ENCODE results near the gene COL6A3.

COL6A3 gene

GRCh38 chr2:237404413-237404812 is 9.6 kb downstream of the COL6A3 start:
- H3K4me1 ChIP-seq, result peaks cover 0 to 7% (median 0%) of the 10 kb centered on the region in 10 experiments; a peak in 2 of 20 replicates
- no peaks in the 10 kb centered on the region for H3K36me3 ChIP-seq
- no peak overlapping the region for H3K4me2 ChIP-seq
- no peak overlapping the region for H3K27ac ChIP-seq
- no peak overlapping the region for H3K4me3 ChIP-seq
- H3K27me3 ChIP-seq, result no peaks in the 10 kb centered on the region
- no peak overlapping the region for H3K9ac ChIP-seq
- H3K9me3 ChIP-seq (replicated peaks in 1 of 11), result no peaks in the 10 kb centered on the region
- no peak for TF ChIP-seq Cebpa-rat (IDR thresholded peaks at IDR 0.05)
- H4K20me1 ChIP-seq, result no peaks in the 10 kb centered on the region

- Histone ChIP-seq H3K9ac (no peak overlapping the region), H3K9me3 (replicated peaks in 1 of 11) (no peaks in the 10 kb centered on the region), H3K36me3 (no peaks in the 10 kb centered on the region), H4K20me1 (no peaks in the 10 kb centered on the region), H3K4me2 (no peak overlapping the region), H3K4me3 (no peak overlapping the region), H3K27ac (no peak overlapping the region), H3K27me3 (no peaks in the 10 kb centered on the region), H3K4me1 (peaks cover 0 to 4% (median 0%) of the 10 kb centered on the region in 10 experiments; a peak in 2 of 20 replicates)
- TF ChIP-seq Cebpa-rat (IDR thresholded peaks at IDR 0.05), result no peak
These were observed 10.7 kb downstream of the COL6A3 start for GRCh38 chr2:237403024-237403882.

DNA sequence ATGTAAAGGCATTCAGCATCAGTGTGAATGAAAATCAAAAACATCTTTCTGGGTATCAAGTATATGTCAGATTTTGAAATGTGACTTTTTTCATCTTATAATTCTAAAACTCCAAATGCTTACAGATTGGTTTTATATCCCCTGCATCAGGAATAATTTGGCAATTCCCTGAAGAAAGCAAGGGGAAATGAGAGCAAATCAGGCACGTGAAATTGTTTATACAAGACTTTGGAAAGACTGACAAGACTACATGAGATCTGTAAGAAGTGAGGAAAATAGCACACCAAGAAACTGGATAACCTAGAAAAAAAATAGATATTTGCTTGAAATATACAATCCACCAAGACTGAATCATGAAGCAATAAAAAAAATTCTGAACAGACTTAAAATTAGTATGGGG is 13.8 kb downstream of the COL6A3 start:
- Histone ChIP-seq H3K27me3 (no peaks in the 10 kb centered on the region), H4K20me1 (no peaks in the 10 kb centered on the region)

DNA sequence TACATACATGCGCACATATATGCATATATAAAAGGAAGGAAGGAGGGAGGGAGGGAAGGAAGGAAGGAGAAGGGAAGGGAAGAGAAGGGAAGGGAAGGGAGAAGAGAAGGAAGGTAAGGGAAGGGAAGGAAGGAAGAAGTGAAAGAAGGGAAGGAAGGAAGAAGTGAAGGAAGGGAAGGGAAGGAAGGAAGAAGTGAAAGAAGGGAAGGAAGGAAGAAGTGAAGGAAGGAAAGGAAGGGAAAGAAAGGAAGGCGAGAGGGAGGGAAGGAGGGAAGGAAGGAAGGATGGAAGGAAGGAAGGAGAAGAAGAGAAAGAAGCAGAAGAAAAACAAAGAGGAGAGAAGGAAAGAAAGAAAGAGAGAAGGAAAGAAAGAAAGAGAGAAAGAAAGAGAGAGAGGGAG is 16.9 kb downstream of the COL6A3 start:
- no peak overlapping the region for H3K4me3 ChIP-seq
- no peak overlapping the region for H3K4me2 ChIP-seq
- H3K9ac ChIP-seq, result no peak overlapping the region
- H3K36me3 ChIP-seq, result no peaks in the 10 kb centered on the region
- H3K4me1 ChIP-seq, result no peaks in the 10 kb centered on the region
- no peaks in the 10 kb centered on the region for H3K27me3 ChIP-seq
- H4K20me1 ChIP-seq, result no peaks in the 10 kb centered on the region
- no peak overlapping the region for H3K27ac ChIP-seq
- TF ChIP-seq Cebpa-rat (IDR thresholded peaks at IDR 0.05), result no peak
- H3K9me3 ChIP-seq (replicated peaks in 1 of 11), result no peaks in the 10 kb centered on the region

More for the DNA sequence above, 13.8 kb downstream of the COL6A3 start:
- no peak for TF ChIP-seq Cebpa-rat (IDR thresholded peaks at IDR 0.05)
- Histone ChIP-seq H3K4me2 (no peak overlapping the region), H3K36me3 (no peaks in the 10 kb centered on the region), H3K9me3 (replicated peaks in 1 of 11) (no peaks in the 10 kb centered on the region), H3K27ac (no peak overlapping the region), H3K9ac (no peak overlapping the region), H3K4me1 (no peaks in the 10 kb centered on the region), H3K4me3 (no peak overlapping the region)

DNA sequence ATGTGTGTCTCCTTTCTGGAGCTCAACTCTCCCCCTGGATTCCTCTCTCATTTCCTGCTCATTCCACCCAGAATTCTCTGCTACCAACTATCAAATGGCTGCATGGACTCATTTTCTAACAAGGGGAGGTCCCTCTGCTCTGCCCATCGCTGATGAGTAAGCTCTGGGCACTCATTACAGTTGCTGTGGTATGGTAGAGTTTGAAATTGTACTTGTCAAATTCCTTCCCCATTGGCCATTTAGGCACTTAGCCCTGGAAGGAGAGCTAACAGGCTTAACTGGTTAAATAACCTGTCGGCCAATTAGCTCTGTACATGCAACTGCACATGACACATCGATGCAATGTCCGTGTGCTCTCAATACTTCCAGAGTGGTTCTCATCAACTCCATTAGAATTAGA is 20.4 kb downstream of the COL6A3 start:
- Histone ChIP-seq H3K9me3 (replicated peaks in 1 of 11) (no peaks in the 10 kb centered on the region), H4K20me1 (no peaks in the 10 kb centered on the region), H3K27me3 (no peaks in the 10 kb centered on the region), H3K36me3 (no peaks in the 10 kb centered on the region), H3K4me1 (no peaks in the 10 kb centered on the region), H3K9ac (no peak overlapping the region), H3K27ac (no peak overlapping the region), H3K4me2 (no peak overlapping the region), H3K4me3 (no peak overlapping the region)
- TF ChIP-seq Cebpa-rat (IDR thresholded peaks at IDR 0.05), result no peak

DNA sequence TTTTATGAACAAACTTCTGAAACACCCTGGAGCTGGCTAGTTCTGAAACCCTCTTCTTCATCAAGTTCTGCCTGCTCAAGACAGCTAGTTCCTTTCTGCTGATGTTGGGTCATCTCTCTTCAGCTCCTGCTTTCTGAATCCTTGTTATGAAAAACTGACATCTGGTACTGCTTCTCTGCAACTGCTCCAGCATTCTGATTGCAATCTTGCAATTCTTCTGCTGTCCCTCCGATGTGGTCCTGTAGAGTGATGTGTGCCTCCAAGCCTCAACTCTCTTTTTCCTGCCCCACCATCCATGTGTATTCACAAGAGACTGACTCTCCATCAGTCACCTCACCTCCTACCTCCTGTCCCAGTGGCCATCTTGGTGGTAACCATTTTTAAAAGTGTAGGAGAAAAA is 21.8 kb downstream of the COL6A3 start:
- peaks cover 0 to 2% (median 0%) of the 10 kb centered on the region in 11 experiments; a peak in 1 of 22 replicates for H3K9me3 ChIP-seq (replicated peaks in 1 of 11)
- H3K27me3 ChIP-seq, result no peaks in the 10 kb centered on the region
- no peak overlapping the region for H3K9ac ChIP-seq
- H4K20me1 ChIP-seq, result no peaks in the 10 kb centered on the region
- H3K4me3 ChIP-seq, result no peak overlapping the region
- H3K4me2 ChIP-seq, result no peak overlapping the region
- TF ChIP-seq Cebpa-rat (IDR thresholded peaks at IDR 0.05), result no peak
- H3K36me3 ChIP-seq, result no peaks in the 10 kb centered on the region
- no peak overlapping the region for H3K27ac ChIP-seq
- no peaks in the 10 kb centered on the region for H3K4me1 ChIP-seq

- Histone ChIP-seq H3K4me3 (no peak overlapping the region), H3K9ac (no peak overlapping the region), H3K4me2 (no peak overlapping the region), H3K4me1 (no peaks in the 10 kb centered on the region), H3K27me3 (no peaks in the 10 kb centered on the region), H3K9me3 (replicated peaks in 1 of 11) (peaks cover 0 to 2% (median 0%) of the 10 kb centered on the region in 11 experiments; a peak in 1 of 22 replicates), H3K27ac (no peak overlapping the region), H4K20me1 (no peaks in the 10 kb centered on the region), H3K36me3 (no peaks in the 10 kb centered on the region)
- no peak for TF ChIP-seq Cebpa-rat (IDR thresholded peaks at IDR 0.05)
These were observed 22.8 kb downstream of the COL6A3 start for GRCh38 chr2:237391140-237391539.

DNA sequence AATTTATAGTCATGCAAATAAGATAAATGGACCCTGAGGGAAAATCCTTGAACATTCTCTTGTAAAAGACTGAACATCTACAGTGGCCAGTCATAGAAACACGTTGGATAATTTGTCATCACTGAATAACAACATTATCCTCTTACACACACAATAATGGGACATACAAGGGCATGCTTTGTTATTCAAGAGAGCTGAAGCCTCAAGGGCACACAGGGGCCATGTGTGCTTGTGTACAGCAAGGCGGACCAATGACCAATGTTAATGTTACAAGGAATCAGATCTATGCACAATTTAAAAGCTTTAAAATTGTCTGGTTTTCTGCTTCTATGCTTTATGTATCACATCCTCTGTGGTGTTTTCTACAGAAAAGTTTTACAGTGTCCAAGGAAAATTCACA is 23.7 kb downstream of the COL6A3 start:
- peaks cover 0 to 2% (median 0%) of the 10 kb centered on the region in 11 experiments; a peak in 1 of 22 replicates for H3K9me3 ChIP-seq (replicated peaks in 1 of 11)
- H4K20me1 ChIP-seq, result no peaks in the 10 kb centered on the region
- no peak overlapping the region for H3K4me3 ChIP-seq
- H3K9ac ChIP-seq, result no peak overlapping the region
- no peaks in the 10 kb centered on the region for H3K4me1 ChIP-seq
- H3K4me2 ChIP-seq, result no peak overlapping the region
- no peak overlapping the region for H3K27ac ChIP-seq
- no peaks in the 10 kb centered on the region for H3K36me3 ChIP-seq
- TF ChIP-seq Cebpa-rat (IDR thresholded peaks at IDR 0.05), result no peak
- H3K27me3 ChIP-seq, result no peaks in the 10 kb centered on the region

GRCh38 chr2:237389831-237390230 is 24.1 kb downstream of the COL6A3 start:
- Histone ChIP-seq H3K27me3 (no peaks in the 10 kb centered on the region), H3K4me2 (no peak overlapping the region), H3K4me1 (no peaks in the 10 kb centered on the region), H3K27ac (no peak overlapping the region), H4K20me1 (no peaks in the 10 kb centered on the region), H3K4me3 (no peak overlapping the region), H3K9me3 (replicated peaks in 1 of 11) (peaks cover 0 to 2% (median 0%) of the 10 kb centered on the region in 11 experiments; a peak in 1 of 22 replicates), H3K9ac (no peak overlapping the region), H3K36me3 (no peaks in the 10 kb centered on the region)
- TF ChIP-seq Cebpa-rat (IDR thresholded peaks at IDR 0.05), result no peak

GRCh38 chr2:237388036-237388435 is 25.9 kb downstream of the COL6A3 start:
- H3K9me3 ChIP-seq (replicated peaks in 1 of 11), result peaks cover 0 to 2% (median 0%) of the 10 kb centered on the region in 11 experiments; a peak in 1 of 22 replicates
- no peaks in the 10 kb centered on the region for H3K36me3 ChIP-seq
- H3K4me2 ChIP-seq, result no peak overlapping the region
- H4K20me1 ChIP-seq, result no peaks in the 10 kb centered on the region
- no peak for TF ChIP-seq Cebpa-rat (IDR thresholded peaks at IDR 0.05)
- no peak overlapping the region for H3K9ac ChIP-seq
- no peak overlapping the region for H3K4me3 ChIP-seq
- H3K27ac ChIP-seq, result no peak overlapping the region
- H3K27me3 ChIP-seq, result no peaks in the 10 kb centered on the region
- peaks cover 0 to 9% (median 0%) of the 10 kb centered on the region in 10 experiments; a peak in 3 of 20 replicates for H3K4me1 ChIP-seq

Data from BLaER1 treated with 17β-estradiol and CSF1 and Interleukin-3, amounts not matched to agents 10 nM and 100 nM (cell line).